Measurements from ENCODE around the gene MEGF6. TPM values are rescaled to one million over a fixed set of nuclear protein-coding genes. Genes with fewer than 3 reads are reported as not detected.

MEGF6 gene
- total and polyA plus RNA-seq, 5 experiments from 2014 or later: 2.2 to 198 (median 3.5) TPM

- POLR2A ChIA-PET: no interaction called here
- H3K36me3 Mint-ChIP-seq: no peaks in the 10 kb centered on the region
- peaks cover 0 to 5% (median under 1%) of the 10 kb centered on the region in 4 donors for H3K4me1 Mint-ChIP-seq
- H3K9me3 Mint-ChIP-seq: no peaks in the 10 kb centered on the region
- DNase-seq (no peak), ATAC-seq (no peak)
- H3K4me3 Mint-ChIP-seq: no peak overlapping the region
- H3K27ac Mint-ChIP-seq: no peak overlapping the region
- peaks cover 0 to 1% (median 0%) of the 10 kb centered on the region in 5 donors for H3K27me3 Mint-ChIP-seq
Observed at GRCh38 chr1:3566951-3567804, 44.1 kb downstream of the MEGF6 start.

GRCh38 chr1:3566003-3566885 is 45.1 kb downstream of the MEGF6 start:
- Mint-ChIP-seq H3K4me3 (no peak overlapping the region), H3K27ac (no peak overlapping the region), H3K27me3 (peaks cover 0 to 1% (median 0%) of the 10 kb centered on the region in 5 donors), H3K36me3 (no peaks in the 10 kb centered on the region), H3K4me1 (peaks cover 0 to 5% (median under 1%) of the 10 kb centered on the region in 4 donors), H3K9me3 (no peaks in the 10 kb centered on the region)
- DNase-seq (no peak), ATAC-seq (no peak)
- POLR2A ChIA-PET: no interaction called here

- DNase-seq: peak; percentile 22 to 69 (median 52)
- POLR2A ChIA-PET: interaction anchor here (1.9 kb wide), 1 partner anchor 54 kb away, joined by 10 read pairs; no protein-coding TSS in a partner anchor
- no peaks in the 10 kb centered on the region for H3K9me3 Mint-ChIP-seq
- peak; percentile 62 to 71 for ATAC-seq
- H3K4me3 Mint-ChIP-seq: no peak overlapping the region
- peaks cover 0 to 3% (median 0%) of the 10 kb centered on the region in 5 donors for H3K27me3 Mint-ChIP-seq
- H3K4me1 Mint-ChIP-seq: peaks cover 0 to 5% (median under 1%) of the 10 kb centered on the region in 4 donors
- peak overlapping the region in 1 of 10 donors; percentile 67 for H3K27ac Mint-ChIP-seq
- no peaks in the 10 kb centered on the region for H3K36me3 Mint-ChIP-seq
Observed at GRCh38 chr1:3564921-3565831, 46.1 kb downstream of the MEGF6 start.

- no peak overlapping the region for H3K27ac Mint-ChIP-seq
- no peak for ATAC-seq
- H3K36me3 Mint-ChIP-seq: no peaks in the 10 kb centered on the region
- H3K27me3 Mint-ChIP-seq: peaks cover 0 to 3% (median 0%) of the 10 kb centered on the region in 5 donors
- H3K9me3 Mint-ChIP-seq: no peaks in the 10 kb centered on the region
- DNase-seq: no peak
- no peak overlapping the region for H3K4me3 Mint-ChIP-seq
- peaks cover 0 to 5% (median under 1%) of the 10 kb centered on the region in 4 donors for H3K4me1 Mint-ChIP-seq
- POLR2A ChIA-PET: interaction anchor here (1.9 kb wide), 1 partner anchor 55 kb away, joined by 10 read pairs; no protein-coding TSS in a partner anchor
Observed at GRCh38 chr1:3563610-3564009, 47.7 kb downstream of the MEGF6 start.

- H3K27me3 Mint-ChIP-seq: peaks cover 0 to 3% (median 0%) of the 10 kb centered on the region in 5 donors
- DNase-seq (no peak), ATAC-seq (no peak)
- H3K36me3 Mint-ChIP-seq: no peaks in the 10 kb centered on the region
- POLR2A ChIA-PET: no interaction called here
- H3K4me1 Mint-ChIP-seq: peaks cover 0 to 5% (median under 1%) of the 10 kb centered on the region in 4 donors
- no peak overlapping the region for H3K27ac Mint-ChIP-seq
- no peak overlapping the region for H3K4me3 Mint-ChIP-seq
- H3K9me3 Mint-ChIP-seq: no peaks in the 10 kb centered on the region
Observed at GRCh38 chr1:3563125-3563524, 48.2 kb downstream of the MEGF6 start.

GRCh38 chr1:3562712-3563111 is 48.6 kb downstream of the MEGF6 start:
- DNase-seq (no peak), ATAC-seq (no peak)
- Mint-ChIP-seq H3K4me1 (peaks cover 0 to 5% (median under 1%) of the 10 kb centered on the region in 4 donors), H3K36me3 (no peaks in the 10 kb centered on the region), H3K4me3 (no peak overlapping the region), H3K27ac (peak overlapping the region in 1 of 10 donors; percentile 22), H3K27me3 (peaks cover 0 to 3% (median 0%) of the 10 kb centered on the region in 5 donors), H3K9me3 (no peaks in the 10 kb centered on the region)
- POLR2A ChIA-PET: no interaction called here

- Mint-ChIP-seq H3K4me3 (no peak overlapping the region), H3K27me3 (peaks cover 0 to 3% (median 0%) of the 10 kb centered on the region in 5 donors), H3K27ac (no peak overlapping the region), H3K36me3 (no peaks in the 10 kb centered on the region), H3K4me1 (peaks cover 0 to 5% (median 2%) of the 10 kb centered on the region in 4 donors), H3K9me3 (peaks cover 0 to 2% (median 0%) of the 10 kb centered on the region in 9 donors)
- ATAC-seq (no peak), DNase-seq (no peak)
- POLR2A ChIA-PET: no interaction called here
Observed at GRCh38 chr1:3561702-3562101, 49.6 kb downstream of the MEGF6 start.

GRCh38 chr1:3560981-3561380 is 50.3 kb downstream of the MEGF6 start:
- no peak overlapping the region for H3K27ac Mint-ChIP-seq

GRCh38 chr1:3560251-3560871 is 50.9 kb downstream of the MEGF6 start:
- H3K27me3 Mint-ChIP-seq: peaks cover 0 to 3% (median 0%) of the 10 kb centered on the region in 5 donors
- H3K4me3 Mint-ChIP-seq: no peak overlapping the region
- peaks cover 0 to 5% (median 2%) of the 10 kb centered on the region in 4 donors for H3K4me1 Mint-ChIP-seq
- POLR2A ChIA-PET: no interaction called here
- peaks cover 0 to 2% (median 0%) of the 10 kb centered on the region in 9 donors for H3K9me3 Mint-ChIP-seq
- H3K36me3 Mint-ChIP-seq: no peaks in the 10 kb centered on the region
- ATAC-seq (no peak), DNase-seq (no peak)
- H3K27ac Mint-ChIP-seq: no peak overlapping the region

More at GRCh38 chr1:3560981-3561380, 50.3 kb downstream of the MEGF6 start:
- Mint-ChIP-seq H3K4me1 (peaks cover 0 to 5% (median 2%) of the 10 kb centered on the region in 4 donors), H3K9me3 (peaks cover 0 to 2% (median 0%) of the 10 kb centered on the region in 9 donors), H3K4me3 (no peak overlapping the region), H3K27me3 (peaks cover 0 to 3% (median 0%) of the 10 kb centered on the region in 5 donors), H3K36me3 (no peaks in the 10 kb centered on the region)
- DNase-seq (no peak), ATAC-seq (no peak)
- POLR2A ChIA-PET: no interaction called here

- ATAC-seq (no peak), DNase-seq (no peak)
- peaks cover 0 to 2% (median 0%) of the 10 kb centered on the region in 4 donors for H3K4me1 Mint-ChIP-seq
- POLR2A ChIA-PET: no interaction called here
- no peaks in the 10 kb centered on the region for H3K36me3 Mint-ChIP-seq
- no peak overlapping the region for H3K27ac Mint-ChIP-seq
- H3K9me3 Mint-ChIP-seq: peaks cover 0 to 2% (median 0%) of the 10 kb centered on the region in 9 donors
- H3K27me3 Mint-ChIP-seq: peaks cover 0 to 1% (median 0%) of the 10 kb centered on the region in 5 donors
- no peak overlapping the region for H3K4me3 Mint-ChIP-seq
Observed at GRCh38 chr1:3558036-3558726, 53.1 kb downstream of the MEGF6 start.

GRCh38 chr1:3557366-3557765 is 53.9 kb downstream of the MEGF6 start:
- ATAC-seq: no peak
- no peaks in the 10 kb centered on the region for H3K36me3 Mint-ChIP-seq
- no peak overlapping the region for H3K27ac Mint-ChIP-seq
- H3K4me3 Mint-ChIP-seq: no peak overlapping the region
- POLR2A ChIA-PET: no interaction called here
- peaks cover 0 to 2% (median 0%) of the 10 kb centered on the region in 4 donors for H3K4me1 Mint-ChIP-seq
- DNase-seq: no peak
- peaks cover 0 to 2% (median 0%) of the 10 kb centered on the region in 9 donors for H3K9me3 Mint-ChIP-seq
- peaks cover 0 to 1% (median 0%) of the 10 kb centered on the region in 5 donors for H3K27me3 Mint-ChIP-seq

Measured in naive thymus-derived CD8-positive, alpha-beta T cell (primary cell).